ENCODE results near the gene OSBP2. TPM values are rescaled to one million over a fixed set of nuclear protein-coding genes. Genes with fewer than 3 reads are reported as not detected.

Gene OSBP2
- total RNA-seq, 1 donor from 2014 or later = 22.2 TPM

GRCh38 chr22:30920407-30920806, 225.7 kb downstream of the OSBP2 start:
- peaks cover 12% of the 10 kb centered on the region for H3K4me1 ChIP-seq
- H3K27ac ChIP-seq (replicated peaks) = no peak overlapping the region
- intact Hi-C loops (cut with micrococcal nuclease) = no loop called here
- no peaks in the 10 kb centered on the region for H3K27me3 ChIP-seq (ENCODE audit: low read depth)
- no peak overlapping the region for H3K4me3 ChIP-seq
- DNase-seq = peak; percentile 81
- no peak for TF ChIP-seq CTCF (IDR thresholded peaks at IDR 0.05; ENCODE audit: borderline replicate concordance)
- peaks cover 11% of the 10 kb centered on the region for H3K9me3 ChIP-seq (replicated peaks)
- peaks cover 4% of the 10 kb centered on the region for H3K36me3 ChIP-seq

DNA sequence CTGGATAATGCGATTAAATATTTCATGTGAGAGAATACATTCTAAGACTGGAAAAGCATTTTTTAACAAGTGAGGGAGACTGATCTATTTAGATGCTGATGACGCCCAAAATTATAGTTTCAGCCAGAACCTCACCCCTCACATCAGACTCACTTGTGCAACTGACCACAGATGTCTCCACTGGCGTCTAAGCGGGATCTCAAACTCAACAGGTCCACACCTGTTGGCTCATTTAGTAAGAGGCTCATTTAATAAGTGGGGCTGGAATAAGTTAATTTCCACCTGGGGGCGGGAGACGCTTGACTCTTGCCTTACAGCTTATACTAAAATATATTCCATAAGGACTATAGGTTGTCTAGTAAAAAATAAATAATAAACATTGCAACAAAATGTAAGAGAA, 226.4 kb downstream of the OSBP2 start:
- no peak overlapping the region for H3K27ac ChIP-seq (replicated peaks)
- peaks cover 8% of the 10 kb centered on the region for H3K36me3 ChIP-seq
- peak overlapping the region; percentile 63 for H3K4me3 ChIP-seq
- H3K4me1 ChIP-seq = peaks cover 12% of the 10 kb centered on the region
- intact Hi-C loops (cut with micrococcal nuclease) = no loop called here
- H3K9me3 ChIP-seq (replicated peaks) = peaks cover 4% of the 10 kb centered on the region
- H3K27me3 ChIP-seq (ENCODE audit: low read depth) = no peaks in the 10 kb centered on the region
- no peak for TF ChIP-seq CTCF (IDR thresholded peaks at IDR 0.05; ENCODE audit: borderline replicate concordance)
- DNase-seq = no peak

- intact Hi-C loops (cut with micrococcal nuclease) = no loop called here
- peak overlapping the region; percentile 63 for H3K4me3 ChIP-seq
- TF ChIP-seq CTCF (IDR thresholded peaks at IDR 0.05; ENCODE audit: borderline replicate concordance) = no peak
- peaks cover 18% of the 10 kb centered on the region for H3K36me3 ChIP-seq
- H3K27me3 ChIP-seq (ENCODE audit: low read depth) = no peaks in the 10 kb centered on the region
- peaks cover 12% of the 10 kb centered on the region for H3K4me1 ChIP-seq
- no peaks in the 10 kb centered on the region for H3K9me3 ChIP-seq (replicated peaks)
- H3K27ac ChIP-seq (replicated peaks) = peak overlapping the region; percentile 47
- DNase-seq = peak; percentile 69
These were observed 227.5 kb downstream of the OSBP2 start for GRCh38 chr22:30922151-30922611.

GRCh38 chr22:30923168-30923900, 228.7 kb downstream of the OSBP2 start:
- TF ChIP-seq CTCF (IDR thresholded peaks at IDR 0.05; ENCODE audit: borderline replicate concordance) = no peak
- H3K4me1 ChIP-seq = peaks cover 12% of the 10 kb centered on the region
- peaks cover 29% of the 10 kb centered on the region for H3K36me3 ChIP-seq
- H3K9me3 ChIP-seq (replicated peaks) = no peaks in the 10 kb centered on the region
- H3K27ac ChIP-seq (replicated peaks) = no peak overlapping the region
- intact Hi-C loops (cut with micrococcal nuclease) = no loop called here
- no peak for DNase-seq
- H3K4me3 ChIP-seq = no peak overlapping the region
- H3K27me3 ChIP-seq (ENCODE audit: low read depth) = no peaks in the 10 kb centered on the region

DNA sequence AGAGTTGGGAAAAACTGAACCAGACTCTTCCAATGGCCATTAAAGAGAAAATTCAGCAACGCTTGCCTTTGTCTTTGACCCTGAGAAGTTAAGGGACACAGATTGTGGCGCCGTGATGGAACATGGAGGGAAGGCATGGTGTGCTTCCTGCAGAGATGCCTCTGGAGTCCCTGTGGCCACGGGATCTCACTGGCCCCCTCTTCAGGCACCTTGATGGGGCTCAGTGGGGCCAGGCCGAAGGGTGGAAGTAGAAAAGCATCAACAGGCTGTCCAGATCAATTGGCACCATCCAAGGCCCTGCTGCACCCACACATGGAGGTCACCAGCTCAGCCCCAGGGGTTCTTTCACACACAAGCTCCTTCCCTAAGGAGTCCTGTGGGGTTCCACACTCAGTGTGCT, 231.0 kb downstream of the OSBP2 start:
- intact Hi-C loops (cut with micrococcal nuclease) = no loop called here
- Histone ChIP-seq H3K27me3 (ENCODE audit: low read depth) (no peaks in the 10 kb centered on the region), H3K4me3 (no peak overlapping the region), H3K9me3 (replicated peaks) (no peaks in the 10 kb centered on the region), H3K36me3 (peaks cover 50% of the 10 kb centered on the region), H3K27ac (replicated peaks) (no peak overlapping the region), H3K4me1 (peaks cover 23% of the 10 kb centered on the region)
- no peak for TF ChIP-seq CTCF (IDR thresholded peaks at IDR 0.05; ENCODE audit: borderline replicate concordance)
- no peak for DNase-seq

Measured in left ventricle myocardium inferior (tissue), 1 donor.